ENCODE results near the gene ASB10. TPM values are rescaled to one million over a fixed set of nuclear protein-coding genes. Genes with fewer than 3 reads are reported as not detected.

The ASB10 gene
- total and polyA plus RNA-seq, 7 donors, result 3.8 to 29.6 (median 22.5) TPM

DNA sequence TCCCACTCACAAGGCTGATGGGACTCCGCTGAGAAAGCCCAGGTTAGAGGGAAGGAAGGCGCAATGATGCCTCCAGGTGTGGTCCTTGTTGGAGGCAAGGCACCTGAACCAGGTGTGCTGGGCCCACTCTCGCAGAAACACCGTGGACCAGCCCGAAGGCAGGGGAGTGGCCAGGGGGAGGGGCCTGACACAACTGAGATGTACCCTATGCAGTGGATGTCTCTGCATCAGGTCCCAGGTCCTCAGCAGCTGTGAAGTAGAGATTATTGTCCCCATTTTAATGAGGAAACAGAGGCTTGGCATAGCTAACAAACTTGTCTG lies 51.6 kb downstream of the ASB10 start:
- WGBS, 3 donors, result 91 to 94% (median 93%) methylated on average over 5 of the region's 5 CpGs
- Histone ChIP-seq H3K27me3 (ENCODE audit: insufficient read depth in 3 of 3, low read length in 2 of 3) (no peaks in the 10 kb centered on the region), H3K36me3 (ENCODE audit: insufficient read depth in 1 of 2, low read depth in 1 of 2) (peaks cover 0 to 52% of the 10 kb centered on the region in 2 donors), H3K4me3 (no peak overlapping the region), H3K9me3 (no peaks in the 10 kb centered on the region), H3K4me1 (no peaks in the 10 kb centered on the region), H3K27ac (no peak overlapping the region)
- TF ChIP-seq CTCF (IDR thresholded peaks at IDR 0.05), result no peak
- intact Hi-C loops (cut with DNase I), result no loop called here
- DNase-seq (peak in 1 of 2 donors; percentile 43), ATAC-seq (no peak)

DNA sequence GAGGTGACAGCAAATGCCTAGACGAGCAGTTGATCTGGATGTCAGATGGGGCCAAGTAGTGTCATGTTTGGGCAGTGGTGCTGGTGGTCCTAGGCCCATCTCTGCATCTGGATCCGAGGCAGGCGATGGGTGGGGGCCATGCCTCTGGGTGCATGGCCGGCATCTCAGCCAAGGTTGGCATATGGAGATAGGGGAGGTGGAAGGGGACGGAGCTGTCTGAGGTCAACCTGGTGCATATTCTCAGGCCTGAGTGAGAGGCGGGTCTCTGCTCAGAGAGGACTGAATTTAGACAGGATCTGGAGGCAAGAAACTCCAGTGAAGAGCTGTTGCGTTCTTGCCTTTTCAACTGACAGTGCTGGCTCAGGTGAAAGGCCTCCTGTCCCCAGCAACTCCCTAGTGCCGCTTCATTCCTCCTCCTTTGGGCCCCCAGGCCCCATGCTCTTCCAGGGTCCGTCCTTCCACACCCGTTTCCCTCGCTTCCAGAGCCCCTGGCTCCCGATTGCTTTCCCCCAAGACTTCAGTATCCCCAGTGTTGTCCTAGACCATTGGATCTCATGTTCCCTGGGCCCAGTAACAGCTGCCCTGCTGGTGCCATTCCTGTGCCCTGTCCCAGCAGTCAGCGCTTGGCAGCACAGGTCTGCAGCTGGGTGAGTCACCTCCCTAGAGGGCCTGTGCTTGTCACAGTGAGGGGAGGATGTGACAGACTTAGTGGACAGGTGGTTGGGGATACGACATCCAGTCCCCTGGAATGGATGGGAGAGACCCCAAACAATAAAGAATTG lies 52.1 kb downstream of the ASB10 start:
- ATAC-seq (peak; percentile 75 to 86 (median 81)), DNase-seq (peak in 1 of 2 donors; percentile 54)
- Histone ChIP-seq H3K4me3 (no peak overlapping the region), H3K27ac (no peak overlapping the region), H3K36me3 (ENCODE audit: insufficient read depth in 1 of 2, low read depth in 1 of 2) (peaks cover 0 to 57% of the 10 kb centered on the region in 2 donors), H3K4me1 (no peaks in the 10 kb centered on the region), H3K27me3 (ENCODE audit: insufficient read depth in 3 of 3, low read length in 2 of 3) (no peaks in the 10 kb centered on the region), H3K9me3 (no peaks in the 10 kb centered on the region)
- WGBS, 3 donors, result 73 to 81% (median 74%) methylated on average over 14 of the region's 14 CpGs
- intact Hi-C loops (cut with DNase I), result no loop called here
- TF ChIP-seq CTCF (IDR thresholded peaks at IDR 0.05), result no peak

GRCh38 chr7:151133986-151134742 lies 52.9 kb downstream of the ASB10 start:
- Histone ChIP-seq H3K4me1 (no peaks in the 10 kb centered on the region), H3K4me3 (no peak overlapping the region), H3K27ac (no peak overlapping the region), H3K27me3 (ENCODE audit: insufficient read depth in 3 of 3, low read length in 2 of 3) (no peaks in the 10 kb centered on the region), H3K9me3 (no peaks in the 10 kb centered on the region), H3K36me3 (ENCODE audit: insufficient read depth in 1 of 2, low read depth in 1 of 2) (peaks cover 0 to 65% of the 10 kb centered on the region in 2 donors)
- TF ChIP-seq CTCF (IDR thresholded peaks at IDR 0.05), result no peak
- ATAC-seq (peak in 3 of 4 donors; percentile 8 to 40 (median 30)), DNase-seq (peak; percentile 4 to 42)
- intact Hi-C loops (cut with DNase I), result no loop called here
- WGBS, 3 donors, result 52 to 56% (median 52%) methylated on average over 24 of the region's 24 CpGs

DNA sequence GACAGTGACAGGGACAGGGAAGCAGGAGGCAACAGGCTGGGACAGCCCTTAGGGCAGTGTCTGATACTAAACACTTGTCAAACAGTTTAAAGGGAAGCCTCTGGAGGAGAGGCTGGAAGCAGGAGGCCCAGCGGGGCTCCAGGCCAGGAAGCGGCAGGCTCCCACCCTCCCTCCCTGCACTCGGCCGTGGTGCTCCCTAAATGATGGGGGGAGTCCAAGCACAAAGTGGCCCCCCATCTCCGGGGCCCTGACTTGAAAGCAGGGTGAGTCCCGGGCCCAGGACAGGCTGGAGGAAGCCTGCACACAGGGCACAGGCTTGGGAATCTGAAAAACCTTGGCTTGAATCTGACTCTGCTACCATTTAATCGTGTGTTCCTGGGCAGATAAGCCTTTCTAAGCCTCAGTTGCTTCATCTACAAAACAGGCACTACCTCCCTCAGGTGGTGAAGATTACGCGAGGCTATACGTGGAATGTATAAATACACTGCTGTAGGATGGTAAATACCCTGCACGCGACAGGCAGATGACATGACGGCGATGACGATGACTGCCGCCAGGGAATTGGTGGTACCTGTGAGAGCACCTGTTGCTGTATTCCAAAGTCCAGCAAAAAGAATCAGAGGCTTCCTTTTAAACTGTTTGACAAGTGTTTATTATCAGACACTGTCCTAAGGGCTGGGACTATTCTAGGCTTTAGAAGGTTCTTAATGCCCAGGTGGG lies 53.6 kb downstream of the ASB10 start:
- ATAC-seq, result no peak
- TF ChIP-seq CTCF (IDR thresholded peaks at IDR 0.05), result no peak
- Histone ChIP-seq H3K27ac (no peak overlapping the region), H3K4me1 (no peaks in the 10 kb centered on the region), H3K9me3 (no peaks in the 10 kb centered on the region), H3K36me3 (ENCODE audit: insufficient read depth in 1 of 2, low read depth in 1 of 2) (peaks cover 0 to 72% of the 10 kb centered on the region in 2 donors), H3K27me3 (ENCODE audit: insufficient read depth in 3 of 3, low read length in 2 of 3) (no peaks in the 10 kb centered on the region), H3K4me3 (no peak overlapping the region)
- DNase-seq, result peak; percentile 5 to 42
- intact Hi-C loops (cut with DNase I), result no loop called here
- WGBS, 3 donors, result 88 to 89% (median 88%) methylated on average over 15 to 16 of the region's 16 CpGs
